Omental fat pad (tissue), 4 donors: ENCODE measurements around the gene WDFY4. TPM values are rescaled to one million over a fixed set of nuclear protein-coding genes. Genes with fewer than 3 reads are reported as not detected.

Experiments
- ATAC-seq: fragments of 150-250 bp; one replicate; pipeline ENCODE4 v1.9.1; 2016; ENCODE audit warnings: mild to moderate bottlenecking, moderate library complexity; ENCODE audit not compliant: low FRiP score
- DNase-seq: peaks from one replicate; pipeline ENCODE4 v3.0.0-alpha.2; 2019; ENCODE audit warnings: low spot score
- CTCF ChIP-seq, 3 donors: fragments of 450-650 bp; IDR thresholded peaks; one replicate each; pipeline ENCODE4 v1.5.1; 2016 to 2017; ENCODE audit warnings: antibody characterized with exemption in 3 of 3, mild to moderate bottlenecking in 3 of 3, moderate library complexity in 2 of 3
- total RNA-seq, 4 donors: library from RNA; depleted of rRNA; stranded (reverse); fragments of >200 nt; gene quantifications; one replicate each; pipeline ENCODE4 v1.1.0, GENCODE V29; 2016

The WDFY4 gene
- total RNA-seq, 4 donors from 2014 or later: 6.8 to 21.4 (median 10.5) TPM

- ATAC-seq (no peak), DNase-seq (no peak)
- no peak for TF ChIP-seq CTCF (IDR thresholded peaks at IDR 0.05)
Measured at GRCh38 chr10:49008505-49009198, 324.0 kb downstream of the WDFY4 start.

GRCh38 chr10:49009199-49009979, 324.7 kb downstream of the WDFY4 start:
- ATAC-seq (no peak), DNase-seq (no peak)
- TF ChIP-seq CTCF (IDR thresholded peaks at IDR 0.05): no peak

- DNase-seq (no peak), ATAC-seq (no peak)
- no peak for TF ChIP-seq CTCF (IDR thresholded peaks at IDR 0.05)
Measured at GRCh38 chr10:49010295-49010694, 325.6 kb downstream of the WDFY4 start.

- ATAC-seq: no peak
- no peak for TF ChIP-seq CTCF (IDR thresholded peaks at IDR 0.05)
Measured at GRCh38 chr10:49010865-49011264, 326.2 kb downstream of the WDFY4 start.

GRCh38 chr10:49011756-49012155, 327.1 kb downstream of the WDFY4 start:
- no peak for ATAC-seq
- TF ChIP-seq CTCF (IDR thresholded peaks at IDR 0.05): no peak
- DNase-seq: no peak

More at GRCh38 chr10:49010865-49011264, 326.2 kb downstream of the WDFY4 start:
- no peak for DNase-seq

GRCh38 chr10:49012603-49013002, 327.9 kb downstream of the WDFY4 start:
- no peak for ATAC-seq
- DNase-seq: no peak
- TF ChIP-seq CTCF (IDR thresholded peaks at IDR 0.05): no peak
